IMR-90 (cell line): ENCODE results near the gene NAIF1. TPM values are rescaled to one million over a fixed set of nuclear protein-coding genes. Genes with fewer than 3 reads are reported as not detected.

Source experiments
- ATAC-seq: fragments of 200-7000 bp; cut with Tn5 transposase; 2 replicates; pipeline ENCODE4 v1.9.1; 2020; ENCODE audit warnings: low read depth, mild to moderate bottlenecking, moderate library complexity
- BruUV-seq: library from RNA; stranded (reverse); fragments of 400-500 nt; replicated peaks from 2 replicates; lab custom pipeline; 2021; lab: Mats Ljungman, UMichigan
- CTCF ChIA-PET: fragments of 300-600 bp; formaldehyde crosslinking; extraction: SDS; loops from one replicate; lab custom pipeline; 2021; ENCODE audit warnings: antibody characterized with exemption; lab: Yijun Ruan, JAX
- POLR2A ChIA-PET: fragments of 300-600 bp; sonication (Branson Sonifier 250); formaldehyde crosslinking; loops from one replicate; lab custom pipeline; 2022; ENCODE audit warnings: antibody characterized with exemption; ENCODE audit not compliant: unreplicated experiment; lab: Charles Lee
- DNase-seq: peaks from one replicate; pipeline ENCODE4 v3.0.0; 2013
- H2AFZ ChIP-seq: replicated peaks from 2 replicates; pipeline ENCODE3; 2013; ENCODE audit warnings: low read length, mild to moderate bottlenecking; ENCODE audit not compliant: poor library complexity
- H2AK5ac ChIP-seq: 2 replicates; pipeline ENCODE4 v1.6.1; 2013; ENCODE audit warnings: low read depth, low read length, inconsistent platforms
- H2AK9ac ChIP-seq: replicated peaks from 2 replicates; pipeline ENCODE3; 2013; ENCODE audit warnings: mild to moderate bottlenecking, low read depth, low read length, moderate library complexity; ENCODE audit not compliant: poor library complexity
- H2BK120ac ChIP-seq: 2 replicates; pipeline ENCODE4 v1.6.1; 2013; ENCODE audit warnings: low read depth, low read length, inconsistent platforms
- H2BK15ac ChIP-seq: 3 replicates; pipeline ENCODE4 v1.6.1; 2013; ENCODE audit warnings: low read depth, low read length, inconsistent platforms
- H2BK20ac ChIP-seq: 2 replicates; pipeline ENCODE4 v1.6.1; 2013; ENCODE audit warnings: low read depth, mild to moderate bottlenecking, inconsistent platforms, low read length, moderate library complexity
- H2BK5ac ChIP-seq: 2 replicates; pipeline ENCODE4 v1.6.1; 2013; ENCODE audit warnings: mild to moderate bottlenecking, low read depth, low read length, inconsistent platforms; ENCODE audit not compliant: poor library complexity, severe bottlenecking
- H3K14ac ChIP-seq: replicated peaks from 2 replicates; pipeline ENCODE4 v1.6.1; 2013; ENCODE audit warnings: low read depth, low read length, inconsistent platforms
- H3K18ac ChIP-seq: 2 replicates; pipeline ENCODE4 v1.6.1; 2013; ENCODE audit warnings: low read depth, low read length, control low read depth
- H3K23ac ChIP-seq: 2 replicates; pipeline ENCODE4 v1.6.1; 2013; ENCODE audit warnings: low read depth, low read length, inconsistent platforms
- H3K27ac ChIP-seq: 2 replicates; pipeline ENCODE4 v1.5.1; 2013; ENCODE audit warnings: mild to moderate bottlenecking, control low read depth, low read length; ENCODE audit not compliant: insufficient read depth
- H3K27me3 ChIP-seq: 2 replicates; pipeline ENCODE4 v1.6.1; 2013; ENCODE audit warnings: low read length; ENCODE audit not compliant: control insufficient read depth, insufficient read depth
- H3K36me3 ChIP-seq: 2 replicates; pipeline ENCODE4 v1.6.1; 2013; ENCODE audit warnings: low read length, mixed read lengths; ENCODE audit not compliant: control insufficient read depth, insufficient read depth
- H3K4ac ChIP-seq: 2 replicates; pipeline ENCODE4 v1.6.1; 2013; ENCODE audit warnings: low read depth, low read length, inconsistent platforms
- H3K4me1 ChIP-seq: 2 replicates; pipeline ENCODE4 v1.6.1; 2013; ENCODE audit warnings: low read length, mixed read lengths; ENCODE audit not compliant: control insufficient read depth, insufficient read depth
- H3K4me2 ChIP-seq: 2 replicates; pipeline ENCODE4 v1.6.1; 2013; ENCODE audit warnings: low read depth, mild to moderate bottlenecking, control low read depth, low read length, moderate library complexity
- H3K4me3 ChIP-seq: 2 replicates; pipeline ENCODE4 v1.5.1; 2013; ENCODE audit warnings: low read depth, mild to moderate bottlenecking, control low read depth, low read length, moderate library complexity; ENCODE audit not compliant: insufficient read depth
- H3K56ac ChIP-seq: 2 replicates; pipeline ENCODE4 v1.6.1; 2013; ENCODE audit warnings: low read length, inconsistent platforms; ENCODE audit not compliant: insufficient read depth; ENCODE audit errors: extremely low read depth
- H3K79me1 ChIP-seq, 2 experiments: 2 replicates each; pipeline ENCODE4 v1.6.1; 2013; ENCODE audit warnings: low read length in 2 of 2, inconsistent platforms in 1 of 2, low read depth in 1 of 2
- H3K9ac ChIP-seq: 2 replicates; pipeline ENCODE4 v1.6.1; 2013; ENCODE audit warnings: low read depth, low read length, control low read depth
- H3K9me1 ChIP-seq: 2 replicates; pipeline ENCODE4 v1.6.1; 2013; ENCODE audit warnings: low read length, inconsistent platforms; ENCODE audit not compliant: insufficient read depth
- H3K9me3 ChIP-seq: 2 replicates; pipeline ENCODE4 v1.6.1; 2013; ENCODE audit warnings: low read length; ENCODE audit not compliant: control insufficient read depth, insufficient read depth
- H4K20me1 ChIP-seq: 2 replicates; pipeline ENCODE4 v1.6.1; 2013; ENCODE audit warnings: low read length, inconsistent platforms; ENCODE audit not compliant: insufficient read depth
- H4K5ac ChIP-seq: 2 replicates; pipeline ENCODE4 v1.6.1; 2013; ENCODE audit warnings: mild to moderate bottlenecking, low read depth, low read length, control low read depth
- H4K8ac ChIP-seq, 2 experiments: 2 replicates each; pipeline ENCODE4 v1.6.1; 2013; ENCODE audit warnings: low read depth in 2 of 2, low read length in 2 of 2, control low read depth in 1 of 2, inconsistent platforms in 1 of 2
- H4K91ac ChIP-seq: 2 replicates; pipeline ENCODE4 v1.6.1; 2013; ENCODE audit warnings: low read depth, low read length, inconsistent platforms; ENCODE audit not compliant: insufficient read depth
- CEBPB ChIP-seq: IDR thresholded peaks from 2 replicates; pipeline ENCODE4 v1.6.1; 2012; ENCODE audit warnings: low read depth, low read length, improper control_type of control experiment
- CHD1 ChIP-seq: IDR thresholded peaks from 2 replicates; pipeline ENCODE4 v1.6.1; 2012; ENCODE audit warnings: low read depth, low read length, improper control_type of control experiment
- CTCF ChIP-seq: conservative IDR thresholded peaks from 2 replicates; pipeline ENCODE4 v1.5.1; 2012; ENCODE audit warnings: mild to moderate bottlenecking, low read depth, low read length, improper control_type of control experiment
- ELK1 ChIP-seq: fragments of 150-350 bp; IDR thresholded peaks from 2 replicates; pipeline ENCODE4 v1.6.1; 2016; ENCODE audit warnings: low read depth, mild to moderate bottlenecking, low read length, moderate library complexity, borderline replicate concordance
- FOS ChIP-seq: fragments of 150-350 bp; IDR thresholded peaks from 2 replicates; pipeline ENCODE4 v1.6.1; 2016; ENCODE audit warnings: low read depth, low read length
- NFE2L2 ChIP-seq: fragments of 150-350 bp; IDR thresholded peaks from 2 replicates; pipeline ENCODE4 v1.6.1; 2016; ENCODE audit warnings: low read depth, mild to moderate bottlenecking, low read length
- POLR2A ChIP-seq: IDR thresholded peaks from 2 replicates; pipeline ENCODE4 v1.6.1; 2012; ENCODE audit warnings: mild to moderate bottlenecking, low read depth, low read length
- USF2 ChIP-seq: fragments of 150-350 bp; IDR thresholded peaks from 2 replicates; pipeline ENCODE4 v1.6.1; 2017; ENCODE audit warnings: mild to moderate bottlenecking, antibody characterized with exemption, low read length, low read depth
- WGBS, 2 experiments: methylation state at CpG; one replicate each; pipeline versions ENCODE4 v1.1.5 to v1.1.7; 2013; ENCODE audit warnings: missing lambda C conversion rate in 2 of 2; ENCODE audit not compliant: insufficient read length in 1 of 2; ENCODE audit errors: extremely low coverage in 2 of 2; 5-methylcytosine and 5-hydroxymethylcytosine counted together
- dilution Hi-C: fragments of 300-500 bp; cut with HindIII; formaldehyde crosslinking; loops from one replicate; pipeline ENCODE4 v1.14.3; 2018; ENCODE audit warnings: low sequenced_read_pairs; ENCODE audit not compliant: unreplicated experiment
- in situ Hi-C: fragments of 300-500 bp; cut with MboI; formaldehyde crosslinking; loops from 3 replicates; pipeline ENCODE4 v1.14.3; 2019; ENCODE audit warnings: low sequenced_read_pairs, inconsistent platforms, mixed read lengths
- intact Hi-C: fragments of 100-400 bp; cut with micrococcal nuclease; formaldehyde crosslinking; loops from 2 replicates; pipeline ENCODE4 v1.10.0; 2022
- polyA plus RNA-seq, 3 experiments: library from polyadenylated mRNA; depleted of rRNA; stranded (reverse); fragments of >200 nt; gene quantifications; 2 replicates each; pipeline ENCODE4 v1.2.3, GENCODE V29; 2012; ENCODE audit warnings: low replicate concordance in 1 of 3
- total RNA-seq: library from RNA; depleted of rRNA; stranded (reverse); fragments of >200 nt; gene quantifications from 2 replicates; pipeline ENCODE4 v1.2.3, GENCODE V29; 2012

The NAIF1 gene
- total and polyA plus RNA-seq, 2 of the 4 experiments (the other 2 are of a cell fraction) = 9.7 to 10.1 TPM

GRCh38 chr9:128054087-128054486 is 13.0 kb downstream of the NAIF1 start:
- Histone ChIP-seq H3K4me3 (no peak overlapping the region), H3K56ac (no peak overlapping the region), H3K27ac (no peak overlapping the region), H3K4ac (0 out of 2 replicates have a peak overlapping the region, but pooled peaks have one; percentile 14), H4K20me1 (no peaks in the 10 kb centered on the region; the same call in 1 of the 2 replicates), H4K5ac (no peak overlapping the region), H3K9me3 (no peaks in the 10 kb centered on the region), H3K4me2 (no peak overlapping the region), H2BK5ac (no peak overlapping the region), H3K23ac (no peak overlapping the region), H3K9me1 (peaks cover 7% of the 10 kb centered on the region), H3K27me3 (no peaks in the 10 kb centered on the region), H3K14ac (no peak overlapping the region), H3K4me1 (peaks cover 8% of the 10 kb centered on the region; the same call in 1 of the 2 replicates), H2BK120ac (no peak overlapping the region), H2AFZ (no peak overlapping the region), H3K18ac (no peak overlapping the region), H2BK15ac (no peak overlapping the region), H4K91ac (no peak overlapping the region), H2AK5ac (peak overlapping the region; percentile 74; the same call in 1 of the 2 replicates), H3K79me1 (no peaks in the 10 kb centered on the region), H2BK20ac (0 out of 2 replicates have a peak overlapping the region, but pooled peaks have one; percentile 19), H4K8ac (no peak overlapping the region), H3K9ac (no peak overlapping the region), H2AK9ac (no peak overlapping the region), H3K36me3 (no peaks in the 10 kb centered on the region)
- POLR2A ChIA-PET = no interaction called here
- CTCF ChIA-PET = no interaction called here
- WGBS, 2 experiments = 83% methylated on average over 2 of the region's 3 CpGs; no CpG with 5 or more reads in 1 of the 2 experiments
- BruUV-seq = no TSS peak
- in situ Hi-C loops = no loop called here
- no peak for ATAC-seq
- no peak for TF ChIP-seq POLR2A
- TF ChIP-seq CEBPB = no peak
- TF ChIP-seq USF2 = no peak
- TF ChIP-seq ELK1 = no peak
- TF ChIP-seq CTCF = no peak
- TF ChIP-seq NFE2L2 = no peak
- no peak for TF ChIP-seq CHD1
- no peak for TF ChIP-seq FOS
- no peak for DNase-seq
- intact Hi-C loops = no loop called here
- dilution Hi-C loops = no loop called here
